Astrocyte of the spinal cord (primary cell): ENCODE results near the gene HIGD1C.
"Not testable (repeated sequence)": the region's sequence is repeated elsewhere in the genome, so short reads cannot be mapped to it uniquely, and the experiment has no call there.

Experiments used
- DNase-seq: peaks from one replicate; pipeline ENCODE4 v3.0.0; 2011; ENCODE audit warnings: low read depth, low spot score
- H3K4me3 ChIP-seq: 2 replicates; pipeline ENCODE4 v1.5.1; 2011; ENCODE audit warnings: low read depth, mild to moderate bottlenecking, low read length, moderate library complexity
- CTCF ChIP-seq: IDR thresholded peaks from 2 replicates; pipeline ENCODE4 v1.5.1; 2012; ENCODE audit warnings: low read depth, mild to moderate bottlenecking, low read length, inconsistent platforms
- in situ Hi-C: cut with HindIII; loops from 2 replicates; pipeline ENCODE4 v1.10.0; 2017; ENCODE audit warnings: low sequenced_read_pairs

Gene HIGD1C

GRCh38 chr12:50923361-50924130, 28.8 kb upstream of the HIGD1C start:
- no peak overlapping the region for H3K4me3 ChIP-seq
- no peak for DNase-seq
- in situ Hi-C loops, result no loop called here
- no peak for TF ChIP-seq CTCF

GRCh38 chr12:50924131-50924438, 28.3 kb upstream of the HIGD1C start:
- no peak for TF ChIP-seq CTCF
- DNase-seq, result no peak
- H3K4me3 ChIP-seq, result peak overlapping the region; percentile 68

GRCh38 chr12:50924439-50925341, 27.7 kb upstream of the HIGD1C start:
- no peak for TF ChIP-seq CTCF
- DNase-seq, result peak; percentile 98
- peak overlapping the region; percentile 68 for H3K4me3 ChIP-seq
- in situ Hi-C loops, result no loop called here

More at GRCh38 chr12:50924131-50924438, 28.3 kb upstream of the HIGD1C start:
- in situ Hi-C loops, result no loop called here

GRCh38 chr12:50925342-50925651, 27.0 kb upstream of the HIGD1C start:
- peak overlapping the region; percentile 68 for H3K4me3 ChIP-seq
- no peak for DNase-seq
- TF ChIP-seq CTCF, result no peak
- in situ Hi-C loops, result no loop called here

GRCh38 chr12:50925920-50926319, 26.4 kb upstream of the HIGD1C start:
- in situ Hi-C loops, result no loop called here
- DNase-seq, result no peak
- H3K4me3 ChIP-seq, result peak overlapping the region; percentile 68
- no peak for TF ChIP-seq CTCF

GRCh38 chr12:50926415-50926814, 25.9 kb upstream of the HIGD1C start:
- no peak for TF ChIP-seq CTCF
- no peak for DNase-seq
- in situ Hi-C loops, result no loop called here
- peak overlapping the region; percentile 68 for H3K4me3 ChIP-seq

GRCh38 chr12:50926932-50927331, 25.4 kb upstream of the HIGD1C start:
- in situ Hi-C loops, DNase-seq: not testable (repeated sequence)
- peak overlapping the region; percentile 68 for H3K4me3 ChIP-seq
